Inflammatory macrophage treated with lipopolysaccharide for 1 hour (primary cell): ENCODE measurements around the gene LRP10.

ENCODE experiments used
- DNase-seq, 2 donors: peaks; one replicate each; pipeline ENCODE4 v3.0.0-alpha.2; 2020 to 2022

Gene LRP10

DNA sequence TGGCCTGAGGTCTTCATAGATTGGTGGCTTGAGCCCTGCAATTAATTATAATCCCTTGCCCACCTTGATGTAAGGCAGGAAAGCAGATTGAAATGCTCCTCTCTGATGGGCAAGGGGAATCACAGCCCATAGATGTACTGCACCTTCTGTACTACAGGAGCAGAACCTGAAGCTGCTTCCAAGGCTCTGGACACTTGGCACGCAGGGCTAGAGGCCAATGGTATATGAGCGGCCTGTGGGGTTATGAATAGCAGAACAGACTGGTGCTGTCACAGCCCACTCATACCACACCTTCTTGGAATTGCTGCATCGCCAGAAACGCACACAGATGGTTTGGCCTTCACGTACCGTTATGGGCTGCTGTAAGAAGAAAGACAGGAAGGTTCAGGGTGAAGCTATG lies 49.2 kb downstream of the LRP10 start:
- DNase-seq, result no peak

DNA sequence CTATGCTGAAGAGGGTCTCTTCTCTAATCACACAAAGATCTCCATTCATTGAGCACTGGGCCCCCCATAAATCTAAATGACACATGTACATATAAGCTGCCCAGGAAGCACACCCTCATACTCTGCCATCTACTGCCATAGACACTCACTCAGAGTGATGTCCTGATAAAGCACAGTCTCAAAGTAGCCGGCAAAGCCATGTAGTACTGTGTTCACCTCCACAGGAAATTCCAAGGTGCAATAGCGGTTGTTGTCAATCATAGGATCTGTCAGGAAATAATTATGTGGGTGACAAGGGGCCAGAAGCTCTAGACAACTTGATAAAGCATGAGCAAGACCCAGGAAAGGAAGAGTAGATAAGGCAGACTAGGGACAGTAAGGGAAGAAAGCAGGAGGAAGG lies 50.8 kb downstream of the LRP10 start:
- DNase-seq, result no peak

DNA sequence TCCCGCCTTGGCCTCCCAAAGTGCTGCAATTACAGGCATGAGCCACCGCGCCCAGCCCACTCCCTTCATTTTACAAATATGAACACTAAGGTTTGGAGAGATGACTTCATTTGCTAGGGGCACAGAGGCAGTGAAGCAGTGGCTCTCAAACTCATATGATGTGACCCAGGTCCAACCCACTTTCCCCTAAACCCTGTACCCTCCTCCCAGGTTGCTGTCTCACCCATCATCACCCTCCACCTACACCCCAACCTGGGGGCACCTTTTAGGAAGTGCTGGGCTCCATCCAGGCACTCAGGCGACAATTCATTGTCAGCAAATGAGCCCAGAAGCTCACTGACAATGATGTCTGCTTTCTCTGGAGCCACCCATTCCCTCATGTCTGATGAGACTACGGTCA lies 52.2 kb downstream of the LRP10 start:
- no peak for DNase-seq

DNA sequence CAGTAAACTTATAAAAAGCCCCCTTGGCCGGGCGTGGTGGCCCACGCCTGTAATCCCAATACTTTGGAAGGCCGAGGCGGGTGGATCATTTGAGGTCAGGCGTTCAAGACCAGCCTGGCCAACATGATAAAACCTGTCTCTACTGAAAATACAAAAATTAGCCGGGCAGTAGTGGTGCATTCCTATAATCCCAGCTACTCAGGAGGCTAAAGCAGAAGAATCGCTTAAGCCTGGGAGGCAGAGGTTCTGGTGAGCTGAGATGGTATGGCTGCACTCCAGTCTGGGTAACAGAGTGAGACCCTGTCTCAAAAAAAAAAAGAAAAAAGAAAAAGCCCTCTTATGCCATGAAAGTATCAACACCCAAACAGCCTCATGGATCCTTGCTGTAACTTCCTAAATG lies 54.0 kb downstream of the LRP10 start:
- DNase-seq, result no peak

DNA sequence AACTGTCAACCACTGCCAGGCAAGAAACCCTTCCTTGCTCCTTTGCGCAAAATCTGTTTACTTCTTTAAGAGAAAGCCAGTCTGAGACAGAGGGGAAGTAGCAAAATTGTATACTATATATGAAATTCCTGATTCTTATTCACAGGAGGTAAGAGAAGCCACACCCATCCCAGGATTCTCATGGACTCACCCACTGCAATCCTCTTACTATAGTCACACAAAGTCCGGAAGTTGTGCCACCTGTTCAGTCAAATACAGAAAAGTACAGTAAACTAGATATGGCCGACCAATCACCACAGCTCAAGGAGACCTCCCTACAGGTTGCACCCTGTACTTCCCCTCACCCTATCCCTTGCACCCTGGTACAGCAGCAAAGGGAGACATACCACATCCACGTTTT lies 54.8 kb downstream of the LRP10 start:
- no peak for DNase-seq

DNA sequence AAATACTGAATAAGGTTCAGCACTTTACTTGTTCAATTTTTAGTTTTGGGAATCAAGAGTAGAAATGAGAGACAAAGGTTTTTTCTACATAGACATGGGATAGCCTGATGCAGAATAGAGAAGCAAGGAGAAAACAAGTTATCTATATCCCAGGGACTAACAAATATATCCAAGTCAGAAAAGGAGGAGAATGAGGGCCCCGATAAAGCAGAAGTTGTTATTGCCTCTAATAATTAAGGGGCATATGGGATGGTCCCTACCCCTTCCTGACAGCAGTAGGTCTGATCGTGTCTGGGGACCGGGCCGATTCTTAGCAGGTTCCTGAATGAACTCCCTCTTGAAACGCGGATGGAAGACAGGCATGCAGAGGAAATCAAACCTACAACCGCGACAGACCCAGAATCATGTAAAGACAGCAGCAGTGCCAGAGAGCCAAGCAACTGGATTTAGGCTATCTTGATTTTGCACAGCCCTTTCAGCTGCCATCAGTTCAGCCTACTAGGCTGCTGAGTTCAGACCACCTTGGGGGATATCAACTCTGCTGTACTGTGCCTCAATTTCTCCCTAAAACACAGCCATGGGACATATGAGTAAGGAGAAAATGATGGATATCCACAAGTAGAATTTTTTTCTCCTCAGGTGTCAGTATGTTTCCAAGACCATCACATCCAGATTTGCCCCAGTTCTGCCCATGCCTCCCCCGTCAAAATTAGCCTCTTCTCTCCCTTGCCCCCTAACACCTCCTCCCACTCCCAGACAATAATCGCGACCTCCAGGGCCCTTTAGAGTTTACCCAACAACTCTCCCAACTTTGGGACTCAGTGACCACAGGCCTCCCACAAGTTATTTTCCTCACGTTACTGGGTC lies 56.9 kb downstream of the LRP10 start:
- DNase-seq, result no peak

DNA sequence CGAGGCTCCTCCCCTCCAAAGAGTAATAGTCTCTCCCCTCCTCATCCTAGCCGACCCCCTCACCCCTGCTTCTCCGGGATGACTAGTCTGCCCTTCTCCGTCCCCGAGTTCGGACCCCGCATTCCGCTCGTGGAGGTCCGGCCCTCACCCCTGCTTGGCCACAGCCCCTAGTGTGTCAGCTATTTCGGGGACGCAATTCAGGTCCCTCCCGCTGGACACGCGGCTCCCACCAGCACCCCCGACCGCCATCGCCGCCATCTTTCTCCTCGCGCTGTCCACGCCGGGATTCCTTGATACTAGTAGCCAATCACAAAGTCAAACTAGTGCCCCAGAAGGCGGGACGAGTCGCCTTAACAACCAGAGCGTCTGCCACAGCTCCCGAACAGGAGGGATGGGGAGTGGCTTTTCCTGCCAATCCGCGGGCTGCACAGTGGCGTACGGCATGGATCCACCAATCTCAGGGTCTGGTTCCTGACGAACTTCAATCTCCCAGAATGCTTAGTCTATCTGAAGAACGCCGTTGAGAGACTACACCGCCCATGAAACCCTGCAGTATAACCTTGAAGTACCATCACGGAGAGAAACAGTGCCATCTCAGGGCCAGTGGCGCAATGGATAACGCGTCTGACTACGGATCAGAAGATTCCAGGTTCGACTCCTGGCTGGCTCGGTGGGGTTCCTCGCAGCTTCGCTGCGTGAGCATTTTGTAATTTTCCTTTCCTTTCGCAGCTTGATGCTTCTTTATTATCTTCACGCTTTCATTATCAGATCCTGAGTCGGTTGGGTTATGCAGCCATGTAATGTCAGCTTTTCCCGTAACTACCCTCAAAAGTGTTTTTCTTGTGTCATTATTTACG lies 57.8 kb downstream of the LRP10 start, which contains the start of gene PRMT5:
TSS of gene PRMT5 (minus strand) at position 273 of the 857 bp plus-strand sequence. CDS start at position 258, 15 bp downstream.
- peak; percentile 100 for DNase-seq

DNA sequence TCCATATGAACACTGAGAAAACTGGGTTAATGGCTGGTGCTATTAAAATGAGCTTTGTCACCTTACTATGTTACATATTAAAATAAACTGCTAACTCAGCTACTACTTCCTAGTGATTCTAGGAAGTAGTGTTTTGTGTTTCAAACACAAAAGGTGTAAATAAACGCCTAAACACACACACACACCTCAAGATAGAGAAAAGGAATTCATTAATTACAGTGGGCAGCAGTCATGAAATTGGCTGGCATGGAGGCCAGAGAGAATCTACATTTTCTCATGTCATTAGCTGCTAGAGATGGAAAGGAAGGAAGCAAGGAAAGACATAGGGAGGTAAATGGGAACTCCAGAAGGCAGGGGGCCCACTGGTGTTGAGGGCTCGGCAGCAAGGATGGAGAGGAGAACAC lies 58.4 kb downstream of the LRP10 start:
- no peak for DNase-seq
